ENCODE measurements around the gene NSUN2.

NSUN2 gene

DNA sequence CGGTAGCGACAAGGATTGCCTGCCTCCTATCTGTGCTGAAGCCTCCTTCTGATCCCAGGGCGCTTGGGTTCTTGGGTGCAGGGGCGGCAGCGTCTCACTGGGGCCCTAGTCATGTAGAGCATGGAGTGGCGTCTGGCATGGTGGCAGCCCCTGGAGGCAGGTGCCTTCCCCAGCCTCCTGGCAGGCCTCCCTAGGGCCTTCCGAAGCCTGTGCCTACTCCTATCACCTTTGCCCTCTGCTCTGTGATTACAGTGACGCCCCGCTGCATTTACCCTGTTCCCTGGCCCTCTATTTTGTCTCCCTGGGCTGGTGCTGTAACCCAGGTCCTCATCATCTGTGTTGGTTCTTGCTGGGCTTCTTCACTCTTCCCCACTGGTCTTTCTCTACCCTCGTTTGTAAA, 4.2 kb upstream of the NSUN2 start:
- TF ChIP-seq, protein P1, sequence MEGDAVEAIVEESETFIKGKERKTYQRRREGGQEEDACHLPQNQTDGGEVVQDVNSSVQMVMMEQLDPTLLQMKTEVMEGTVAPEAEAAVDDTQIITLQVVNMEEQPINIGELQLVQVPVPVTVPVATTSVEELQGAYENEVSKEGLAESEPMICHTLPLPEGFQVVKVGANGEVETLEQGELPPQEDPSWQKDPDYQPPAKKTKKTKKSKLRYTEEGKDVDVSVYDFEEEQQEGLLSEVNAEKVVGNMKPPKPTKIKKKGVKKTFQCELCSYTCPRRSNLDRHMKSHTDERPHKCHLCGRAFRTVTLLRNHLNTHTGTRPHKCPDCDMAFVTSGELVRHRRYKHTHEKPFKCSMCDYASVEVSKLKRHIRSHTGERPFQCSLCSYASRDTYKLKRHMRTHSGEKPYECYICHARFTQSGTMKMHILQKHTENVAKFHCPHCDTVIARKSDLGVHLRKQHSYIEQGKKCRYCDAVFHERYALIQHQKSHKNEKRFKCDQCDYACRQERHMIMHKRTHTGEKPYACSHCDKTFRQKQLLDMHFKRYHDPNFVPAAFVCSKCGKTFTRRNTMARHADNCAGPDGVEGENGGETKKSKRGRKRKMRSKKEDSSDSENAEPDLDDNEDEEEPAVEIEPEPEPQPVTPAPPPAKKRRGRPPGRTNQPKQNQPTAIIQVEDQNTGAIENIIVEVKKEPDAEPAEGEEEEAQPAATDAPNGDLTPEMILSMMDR (IDR thresholded peaks at IDR 0.05; ENCODE audit: borderline replicate concordance, control extremely low read depth, extremely low read depth, insufficient read depth, missing control alignments): no peak
- DNase-seq (ENCODE audit: low spot score): no peak
- in situ Hi-C loops (cut with MboI; ENCODE audit: low sequenced_read_pairs, unreplicated experiment): loop anchor here (25.0 kb wide), 1 partner anchor 100 kb away; no protein-coding TSS in a partner anchor

DNA sequence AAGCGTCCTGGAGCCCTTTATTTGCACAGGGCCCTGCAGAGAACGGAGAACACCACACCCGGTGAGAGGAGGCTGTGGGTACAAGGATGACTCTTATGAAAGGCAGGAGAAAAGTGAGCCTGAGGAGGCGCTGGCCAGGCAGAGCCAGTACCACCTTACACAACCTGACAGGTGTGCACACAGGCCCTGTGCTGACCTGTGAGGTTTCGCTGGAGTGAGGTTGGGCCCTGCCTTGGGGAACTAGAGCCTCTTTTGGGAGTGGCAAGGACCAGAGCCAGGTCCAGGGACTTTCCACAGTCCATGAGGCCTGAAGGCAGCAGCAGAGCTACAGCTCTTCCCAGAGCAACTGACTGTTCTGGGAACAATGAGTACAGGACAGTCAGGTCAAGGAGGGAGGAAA, 3.4 kb upstream of the NSUN2 start:
- in situ Hi-C loops (cut with MboI; ENCODE audit: low sequenced_read_pairs, unreplicated experiment): loop anchor here (25.0 kb wide), 1 partner anchor 101 kb away; no protein-coding TSS in a partner anchor
- DNase-seq (ENCODE audit: low spot score): no peak
- TF ChIP-seq, protein P1 (IDR thresholded peaks at IDR 0.05; ENCODE audit: borderline replicate concordance, control extremely low read depth, extremely low read depth, insufficient read depth, missing control alignments): no peak

DNA sequence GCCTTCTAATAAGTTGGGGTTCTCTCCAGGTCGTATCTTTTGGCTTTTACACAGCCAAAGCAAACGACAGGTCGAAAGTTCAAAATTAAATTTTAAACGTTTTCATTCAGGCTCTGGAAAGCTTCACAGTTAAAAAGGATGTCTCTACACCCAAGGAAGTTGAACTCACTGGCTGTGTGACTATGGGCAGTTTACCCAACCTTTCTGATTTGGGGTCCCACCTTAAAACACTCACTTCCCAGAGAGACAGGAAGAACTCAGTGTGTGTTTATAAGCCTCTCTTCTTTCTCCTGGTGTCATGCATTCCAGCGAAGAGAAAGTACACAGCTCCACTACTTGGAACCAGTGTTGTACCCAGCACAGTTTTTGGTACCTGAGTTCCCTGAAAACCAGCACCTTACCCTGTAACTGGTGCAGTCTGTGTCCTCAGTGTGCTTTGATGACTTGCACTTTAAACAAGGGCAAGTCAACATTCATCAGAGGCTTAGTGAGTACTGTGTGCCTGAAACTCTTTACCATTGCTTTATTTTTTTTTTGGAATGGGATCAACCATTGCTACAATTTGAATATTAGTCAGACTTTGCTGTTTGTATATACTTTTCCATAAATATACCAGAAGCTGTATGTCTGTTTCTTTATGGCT, 2.1 kb upstream of the NSUN2 start:
- in situ Hi-C loops (cut with MboI; ENCODE audit: low sequenced_read_pairs, unreplicated experiment): loop anchor here (25.0 kb wide), 1 partner anchor 102 kb away; no protein-coding TSS in a partner anchor
- DNase-seq (ENCODE audit: low spot score): no peak
- TF ChIP-seq, protein P1 (IDR thresholded peaks at IDR 0.05; ENCODE audit: borderline replicate concordance, control extremely low read depth, extremely low read depth, insufficient read depth, missing control alignments): no peak

DNA sequence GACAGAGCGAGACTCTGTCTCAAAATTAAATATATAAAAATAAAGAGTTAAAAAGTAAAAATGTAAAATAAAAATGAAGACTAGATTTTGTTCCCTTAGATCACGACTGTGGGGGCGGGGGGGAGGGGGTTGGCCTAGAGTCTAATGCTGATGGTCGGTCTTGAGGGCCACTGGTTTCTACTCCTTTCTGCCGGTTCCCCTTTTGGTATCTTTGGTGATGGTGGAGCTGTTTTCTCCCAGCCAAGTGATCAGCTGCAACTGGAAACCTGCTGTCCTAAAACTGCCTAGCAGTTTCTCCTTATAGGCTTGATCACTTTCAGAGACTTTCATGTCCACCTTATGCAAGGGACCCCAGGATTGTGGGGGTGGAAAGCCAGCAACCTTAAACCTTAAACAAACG, 1.5 kb upstream of the NSUN2 start:
- peak; percentile 64 for DNase-seq (ENCODE audit: low spot score)
- TF ChIP-seq, protein P1 (IDR thresholded peaks at IDR 0.05; ENCODE audit: borderline replicate concordance, control extremely low read depth, extremely low read depth, insufficient read depth, missing control alignments): no peak
- in situ Hi-C loops (cut with MboI; ENCODE audit: low sequenced_read_pairs, unreplicated experiment): loop anchor here (25.0 kb wide), 1 partner anchor 103 kb away; no protein-coding TSS in a partner anchor

DNA sequence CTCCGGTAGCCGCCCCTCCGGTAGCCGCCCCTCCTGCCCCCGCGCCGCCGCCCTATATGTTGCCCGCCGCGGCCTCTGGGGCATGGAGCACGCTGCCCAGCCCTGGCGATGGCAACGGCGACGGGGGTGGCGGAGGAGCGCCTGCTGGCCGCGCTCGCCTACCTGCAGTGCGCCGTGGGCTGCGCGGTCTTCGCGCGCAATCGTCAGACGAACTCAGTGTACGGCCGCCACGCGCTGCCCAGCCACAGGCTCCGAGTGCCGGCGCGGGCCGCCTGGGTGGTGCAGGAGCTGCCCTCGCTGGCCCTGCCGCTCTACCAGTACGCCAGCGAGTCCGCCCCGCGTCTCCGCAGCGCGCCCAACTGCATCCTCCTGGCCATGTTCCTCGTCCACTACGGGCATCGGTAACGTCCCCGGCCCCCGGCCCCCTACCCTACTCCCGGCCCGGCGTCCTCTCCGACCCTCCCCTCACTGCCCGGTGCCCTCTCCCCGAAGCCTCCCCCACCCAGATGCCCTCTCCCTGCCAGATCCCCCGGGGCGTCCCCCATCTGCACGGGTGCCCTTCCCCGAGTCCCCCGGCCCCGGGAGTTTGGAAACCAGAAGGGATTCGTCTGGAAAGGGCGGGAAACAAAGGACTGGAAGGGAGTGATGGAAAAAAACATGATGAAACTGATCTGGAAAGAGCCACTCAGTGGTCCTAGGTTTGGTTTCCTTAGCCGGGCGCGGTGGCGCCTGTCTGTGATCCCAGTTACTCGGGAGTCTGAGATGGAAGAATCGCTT, 813 bp upstream of the NSUN2 start:
- DNase-seq (ENCODE audit: low spot score): no peak
- in situ Hi-C loops (cut with MboI; ENCODE audit: low sequenced_read_pairs, unreplicated experiment): loop anchor here (25.0 kb wide), 1 partner anchor 104 kb away; no protein-coding TSS in a partner anchor
- TF ChIP-seq, protein P1 (IDR thresholded peaks at IDR 0.05; ENCODE audit: borderline replicate concordance, control extremely low read depth, extremely low read depth, insufficient read depth, missing control alignments): no peak

DNA sequence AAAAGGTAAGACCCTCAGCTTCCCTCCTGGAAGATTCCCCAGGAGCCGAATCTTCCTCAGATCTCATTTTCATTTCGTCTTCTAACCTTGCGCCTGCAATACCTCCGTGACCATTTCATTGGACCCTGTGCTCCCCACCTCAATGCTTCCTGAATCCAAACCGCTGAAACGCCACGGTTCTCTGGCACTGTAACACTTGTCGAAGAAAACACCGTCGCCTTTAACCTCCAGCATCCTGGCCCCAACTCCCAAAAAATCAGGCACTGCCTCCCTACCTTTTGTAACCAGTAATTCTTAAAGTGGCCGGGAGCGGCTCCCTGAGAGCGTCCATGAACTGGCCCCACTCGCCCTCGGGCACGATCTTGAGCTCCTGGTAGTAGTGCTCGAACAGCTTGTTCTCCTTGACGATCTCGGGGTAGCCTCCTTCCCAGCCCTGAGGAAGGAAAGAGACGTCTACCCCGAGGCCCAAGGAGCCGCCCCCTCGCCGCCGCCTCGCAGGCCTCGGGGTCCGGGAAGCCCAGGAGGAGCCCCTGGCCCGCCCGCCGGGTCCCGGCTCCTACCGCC, 438 bp downstream of the NSUN2 start:
- in situ Hi-C loops (cut with MboI; ENCODE audit: low sequenced_read_pairs, unreplicated experiment): loop anchor here (25.0 kb wide), 1 partner anchor 105 kb away; no protein-coding TSS in a partner anchor
- TF ChIP-seq, protein P1 (IDR thresholded peaks at IDR 0.05; ENCODE audit: borderline replicate concordance, control extremely low read depth, extremely low read depth, insufficient read depth, missing control alignments): no peak
- DNase-seq (ENCODE audit: low spot score): no peak

All from GM13976 (cell line).